HG03139 (cell line): ENCODE results near the gene FBP1.

Experiments
- ATAC-seq: cut with Tn5 transposase; IDR thresholded peaks from one replicate; pipeline ENCODE4 v1.9.1; 2021; ENCODE audit not compliant: unreplicated experiment

Gene FBP1

DNA sequence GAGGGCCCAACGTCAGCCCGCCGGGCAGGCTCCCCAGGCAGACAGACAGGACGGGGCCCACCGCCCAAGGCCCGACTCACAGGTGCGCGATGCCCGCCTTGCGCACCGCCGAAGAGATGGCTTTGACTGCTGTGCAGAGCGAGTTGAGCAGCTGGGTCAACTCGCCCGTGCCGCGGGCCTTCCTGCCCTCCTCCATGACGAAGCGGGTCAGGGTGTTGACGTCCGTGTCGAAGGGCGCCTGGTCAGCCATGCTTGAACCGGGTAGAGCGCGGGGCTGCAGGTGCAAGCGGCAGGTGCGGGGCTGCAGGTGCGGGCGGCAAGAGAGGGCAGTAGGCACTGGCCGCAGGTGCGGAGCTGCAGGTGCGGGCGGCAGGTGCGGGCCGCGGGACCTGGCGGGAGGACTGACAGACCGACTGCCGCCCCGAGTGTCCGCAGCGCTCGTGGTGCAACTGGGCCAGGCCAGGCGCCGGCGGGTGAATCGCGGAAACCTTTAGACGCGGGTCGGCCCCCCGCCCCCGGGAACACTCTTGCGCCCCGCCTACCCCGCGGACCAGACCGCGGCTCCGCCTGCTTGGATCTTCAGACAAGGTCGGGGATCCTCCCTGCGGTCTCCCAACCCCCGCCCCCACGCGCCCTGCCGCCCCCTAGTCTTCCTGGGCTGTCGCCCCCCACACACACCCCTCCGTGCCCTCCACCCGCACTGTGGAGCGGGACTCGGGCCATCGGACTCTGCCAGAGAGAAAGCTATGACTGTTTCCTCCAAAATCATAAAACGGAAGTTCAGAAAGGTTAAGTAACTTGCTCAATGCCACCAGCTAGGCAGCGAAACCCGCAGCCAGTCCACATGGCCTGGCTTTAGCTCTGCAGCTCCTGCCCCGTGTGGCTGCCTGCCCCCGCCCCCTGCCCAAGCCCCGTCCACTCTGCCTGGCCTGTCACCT lies at the start of gene FBP1:
FBP1 (minus strand) TSS at position 458 of the 938 bp plus-strand sequence; CDS start at position 250, 208 bp downstream.
- ATAC-seq: no peak

DNA sequence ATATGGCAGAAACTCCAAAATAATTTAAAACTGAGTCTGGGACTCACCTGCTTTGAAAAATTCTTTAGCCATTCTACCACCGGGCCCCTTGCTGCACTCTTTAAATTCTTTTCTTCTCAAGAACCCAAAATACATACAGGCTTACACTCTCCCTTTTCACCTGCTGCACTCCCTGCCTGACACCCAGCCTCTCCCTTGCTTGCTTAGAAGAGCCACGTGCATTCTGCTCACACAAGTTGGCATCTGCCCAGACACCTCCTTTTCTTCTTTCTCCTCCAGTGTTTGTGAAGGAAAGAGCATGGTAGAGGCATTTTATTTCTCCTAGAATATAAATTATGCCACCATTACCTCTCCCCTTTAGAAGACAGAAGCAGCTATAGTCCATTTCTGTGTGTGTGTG lies 48.1 kb upstream of the FBP1 start:
- no peak for ATAC-seq

DNA sequence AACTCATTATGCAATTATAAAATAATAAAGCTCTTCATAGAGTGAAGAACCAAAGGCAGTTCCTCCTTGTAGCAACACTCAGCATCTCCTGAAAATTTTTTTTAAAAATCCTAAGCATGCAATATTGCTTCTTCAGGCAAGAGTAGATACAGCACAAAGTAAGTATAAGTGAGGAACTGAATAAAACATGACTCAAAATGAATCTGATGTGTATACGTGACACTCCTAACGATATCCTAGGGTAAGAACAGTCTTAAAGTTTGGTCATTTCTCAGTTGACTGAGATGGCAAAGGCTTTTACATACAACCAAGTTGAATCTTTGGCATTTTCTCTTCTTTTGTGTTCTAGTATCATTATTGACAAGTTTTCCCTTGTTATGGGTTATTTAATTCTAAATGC lies 46.0 kb upstream of the FBP1 start:
- ATAC-seq: no peak

DNA sequence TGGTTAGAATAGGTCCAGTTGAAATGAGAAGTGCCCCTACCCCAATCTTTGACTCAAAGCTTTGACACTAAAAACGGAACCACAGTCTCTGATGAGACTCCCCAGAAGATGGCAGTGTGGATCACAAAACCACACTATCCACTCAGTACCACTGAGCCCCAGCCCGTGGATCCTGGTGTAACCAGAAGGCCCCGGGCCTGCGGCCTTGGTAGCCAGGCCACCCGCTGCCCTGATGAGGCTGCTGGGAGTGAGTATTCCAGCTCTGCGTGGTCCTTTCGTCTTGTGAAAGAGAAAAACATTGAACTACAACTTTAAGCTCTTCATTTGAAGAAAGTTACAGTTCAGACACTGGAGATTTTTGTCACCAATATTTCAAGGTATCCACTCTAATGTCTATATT lies 42.2 kb upstream of the FBP1 start:
- ATAC-seq: no peak

DNA sequence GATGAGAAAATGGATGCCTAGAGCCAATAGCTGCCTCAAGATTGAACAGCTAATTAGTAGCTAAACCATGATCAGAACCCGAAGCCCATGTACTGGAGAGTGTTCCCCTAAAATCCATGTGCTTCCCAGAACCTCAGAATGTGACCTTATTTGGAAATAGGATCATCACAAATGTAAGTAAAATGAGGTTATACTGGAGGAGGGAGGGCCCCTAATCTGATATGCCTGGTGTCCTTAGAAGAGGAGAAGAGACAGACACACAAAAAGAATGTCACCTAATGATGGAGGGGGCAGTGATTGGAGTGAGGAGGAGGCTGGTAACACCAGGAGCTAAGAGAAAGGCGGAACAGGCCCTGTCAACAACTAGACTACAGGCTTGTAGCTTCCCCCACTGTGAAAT lies 41.3 kb upstream of the FBP1 start:
- ATAC-seq: no peak

DNA sequence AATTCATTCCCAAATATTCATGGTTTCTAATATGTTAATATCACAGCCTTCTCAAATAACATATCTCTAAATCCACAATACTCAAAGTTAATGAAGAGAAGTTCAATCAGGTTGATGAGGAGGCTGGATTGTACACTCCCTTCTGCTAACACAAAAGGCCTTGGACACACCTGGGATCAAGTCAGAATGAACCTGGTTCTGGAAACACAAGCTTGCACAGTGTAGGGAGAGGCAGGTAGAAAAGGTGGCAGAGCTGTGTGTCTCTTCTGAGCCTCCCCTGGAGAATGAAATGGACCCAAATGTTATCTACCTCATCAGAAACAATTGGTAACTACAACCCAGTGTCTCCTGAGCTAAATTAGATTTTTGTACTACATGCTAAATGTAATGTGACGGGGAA lies 40.7 kb upstream of the FBP1 start:
- no peak for ATAC-seq

DNA sequence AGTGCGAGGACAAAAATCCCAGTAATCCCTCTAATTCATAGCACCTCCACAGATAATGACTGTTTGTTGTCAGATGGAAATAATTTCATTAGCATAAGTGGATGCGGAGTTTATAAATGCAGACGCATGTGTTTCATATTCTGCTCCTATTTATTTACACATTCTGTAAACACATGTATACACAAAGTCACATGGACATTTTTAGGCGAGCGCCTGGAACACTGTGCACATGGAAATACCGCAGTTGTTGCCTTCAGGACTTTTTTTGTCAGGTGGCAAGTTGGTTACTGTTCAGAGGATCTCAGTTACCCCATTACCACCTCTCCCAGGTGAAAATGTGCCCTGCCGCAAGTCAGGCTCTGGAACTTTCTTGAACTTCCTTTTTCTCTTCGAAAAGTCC lies 40.3 kb upstream of the FBP1 start:
- no peak for ATAC-seq

DNA sequence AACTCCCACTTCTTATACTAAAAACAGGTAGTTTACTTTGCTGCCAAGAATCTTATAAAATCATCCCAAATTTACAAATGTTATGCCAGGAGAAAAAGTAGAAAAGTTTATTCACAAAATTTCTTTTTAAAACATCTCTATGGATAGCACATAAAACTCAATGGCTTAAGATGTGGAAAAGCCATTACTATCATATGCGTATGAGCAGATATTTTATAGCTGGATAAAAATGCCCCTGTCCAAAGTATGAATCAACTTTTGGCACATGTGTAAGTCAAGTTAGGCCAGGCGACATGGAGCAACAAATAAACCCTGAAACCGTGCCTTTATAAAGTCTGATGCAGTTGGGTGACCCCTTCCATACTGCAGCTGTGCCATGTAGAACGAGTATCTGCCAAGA lies 38.6 kb upstream of the FBP1 start:
- ATAC-seq: no peak

DNA sequence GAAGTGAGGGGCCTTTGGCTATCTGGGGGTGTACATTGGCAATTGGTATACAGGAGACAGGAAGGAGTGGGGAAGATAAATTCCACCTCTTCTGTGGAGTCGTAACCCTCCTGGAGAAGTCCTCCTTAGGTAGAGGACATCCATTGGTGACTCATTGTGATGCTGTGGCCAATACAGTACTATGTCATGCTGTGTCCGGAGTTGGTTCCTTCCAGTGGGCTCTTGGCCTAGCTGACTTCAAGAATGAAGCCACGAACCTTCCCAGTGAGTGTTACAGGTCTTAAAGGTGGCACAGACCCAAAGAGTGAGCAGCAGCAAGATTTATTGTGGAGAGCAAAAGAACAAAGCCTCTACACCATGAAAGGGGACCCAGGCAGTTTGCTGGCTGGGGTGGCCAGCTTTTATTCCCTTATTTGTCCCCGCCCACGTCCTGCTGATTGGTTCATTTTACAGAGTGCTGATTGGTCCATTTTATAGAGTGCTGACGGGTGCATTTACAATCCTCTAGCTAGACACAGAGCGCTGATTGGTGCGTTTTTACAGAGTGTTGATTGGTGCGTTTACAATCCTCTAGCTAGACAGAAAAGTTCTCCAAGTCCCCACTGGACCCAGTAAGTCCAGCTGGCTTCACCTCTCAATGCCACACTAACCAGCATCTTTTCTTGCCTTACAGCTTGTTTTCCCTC lies 37.3 kb upstream of the FBP1 start:
- ATAC-seq: no peak

DNA sequence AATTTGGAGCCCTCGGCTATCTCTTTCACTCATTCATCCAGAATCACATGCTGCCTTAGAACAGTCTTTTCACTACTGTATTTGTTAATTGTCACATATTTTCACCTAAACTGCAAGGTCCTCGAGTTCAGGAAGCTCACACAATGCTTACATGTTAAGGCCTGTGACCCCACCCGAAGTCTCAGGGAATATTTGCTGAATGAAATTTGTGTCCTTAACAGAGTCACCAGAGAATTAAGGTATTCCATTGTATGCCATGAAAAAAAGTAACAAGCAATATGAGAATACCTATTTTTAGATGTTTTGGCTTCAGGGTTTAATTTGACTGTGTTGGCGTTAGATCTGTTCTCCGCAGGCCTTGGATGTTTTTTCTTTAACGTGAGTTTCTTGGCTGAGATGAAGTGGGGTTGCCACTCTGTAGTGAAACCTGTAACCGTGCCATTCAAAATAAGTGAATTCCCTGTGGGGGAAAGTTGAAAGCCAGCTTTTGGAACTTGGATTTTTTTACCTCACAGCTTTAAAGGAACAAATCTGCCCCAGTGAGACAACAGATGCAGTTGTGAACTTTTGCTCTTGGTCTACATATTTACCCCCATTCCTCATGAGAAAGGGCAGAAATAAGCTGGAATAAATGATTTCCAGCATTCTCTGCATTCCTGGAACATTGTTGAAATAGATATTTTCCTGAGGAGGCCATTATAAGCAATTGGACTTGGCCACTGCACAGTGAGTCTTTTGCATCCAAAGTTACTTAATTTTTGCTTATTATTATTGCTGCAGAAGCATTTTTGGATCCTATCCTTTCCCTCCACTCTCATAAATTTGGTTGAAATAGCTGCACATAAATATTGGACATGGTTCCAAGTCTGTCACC lies 35.9 kb upstream of the FBP1 start:
- ATAC-seq: no peak

DNA sequence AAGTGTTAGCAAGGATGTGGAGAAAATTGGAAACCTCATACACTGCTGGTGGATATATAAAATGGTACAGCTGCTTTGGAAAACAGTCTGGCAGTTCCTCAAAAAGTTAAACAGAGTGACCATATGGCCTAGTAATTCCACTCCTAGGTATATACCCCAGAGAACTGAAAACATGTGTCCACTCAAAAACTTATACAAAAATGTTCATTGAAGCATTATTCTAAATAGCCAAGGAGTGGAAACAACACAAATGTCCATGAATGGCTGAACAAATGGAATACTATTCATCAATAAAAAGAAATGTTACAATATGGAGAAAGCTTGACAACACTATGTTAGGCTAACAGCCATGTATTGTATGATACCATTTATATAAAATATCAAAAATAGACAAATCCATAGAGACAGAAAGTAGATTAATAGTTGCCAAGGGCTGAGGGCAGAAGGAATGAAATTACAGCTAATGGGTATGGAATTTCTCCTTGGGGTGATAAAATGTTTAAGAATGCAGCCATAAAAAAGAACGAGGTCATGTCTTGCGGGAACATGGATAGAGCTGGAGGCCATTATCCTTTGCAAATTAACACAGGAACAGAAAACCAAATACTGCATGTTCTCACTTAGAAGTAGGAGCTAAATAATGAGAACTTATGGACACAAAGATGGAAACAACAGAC lies 33.6 kb upstream of the FBP1 start:
- no peak for ATAC-seq

DNA sequence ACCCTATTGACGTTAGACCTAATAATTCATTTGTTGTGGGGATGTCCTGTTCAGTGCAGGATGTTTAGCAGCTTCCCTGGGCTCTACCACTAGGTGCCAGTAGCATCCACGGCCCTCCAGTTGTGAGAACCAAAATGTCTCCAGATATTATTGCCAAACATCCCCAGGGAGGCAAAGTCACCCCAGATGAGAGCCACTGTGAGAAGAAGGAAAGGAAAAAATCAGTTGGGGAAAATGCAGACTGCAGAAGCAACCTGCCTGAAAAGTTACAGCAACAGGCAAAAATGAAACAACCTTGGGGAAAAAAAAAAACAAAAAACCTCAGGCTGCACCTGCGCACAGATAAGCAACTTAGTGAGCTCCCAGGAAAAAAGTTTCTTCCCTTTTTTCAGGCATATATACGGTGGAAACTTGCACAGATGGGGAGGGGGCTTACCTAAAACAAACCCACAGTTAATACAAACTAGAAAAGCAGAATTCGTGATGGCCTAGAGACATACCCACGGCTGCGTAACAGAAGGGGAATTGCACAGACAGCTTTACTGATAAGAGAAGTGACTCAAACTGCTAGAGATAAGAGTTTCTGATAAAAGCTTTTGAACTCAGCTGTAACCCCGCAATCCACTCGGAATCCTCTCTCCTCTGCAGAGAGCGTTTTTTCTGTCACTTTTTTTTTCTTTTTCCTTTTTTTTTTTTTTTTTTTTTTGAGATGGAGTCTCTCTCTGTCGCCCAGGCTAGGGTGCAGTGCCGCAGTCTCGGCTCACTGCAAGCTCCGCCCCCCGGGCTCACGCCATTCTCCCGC lies 29.8 kb upstream of the FBP1 start:
- peak; percentile 63 for ATAC-seq

DNA sequence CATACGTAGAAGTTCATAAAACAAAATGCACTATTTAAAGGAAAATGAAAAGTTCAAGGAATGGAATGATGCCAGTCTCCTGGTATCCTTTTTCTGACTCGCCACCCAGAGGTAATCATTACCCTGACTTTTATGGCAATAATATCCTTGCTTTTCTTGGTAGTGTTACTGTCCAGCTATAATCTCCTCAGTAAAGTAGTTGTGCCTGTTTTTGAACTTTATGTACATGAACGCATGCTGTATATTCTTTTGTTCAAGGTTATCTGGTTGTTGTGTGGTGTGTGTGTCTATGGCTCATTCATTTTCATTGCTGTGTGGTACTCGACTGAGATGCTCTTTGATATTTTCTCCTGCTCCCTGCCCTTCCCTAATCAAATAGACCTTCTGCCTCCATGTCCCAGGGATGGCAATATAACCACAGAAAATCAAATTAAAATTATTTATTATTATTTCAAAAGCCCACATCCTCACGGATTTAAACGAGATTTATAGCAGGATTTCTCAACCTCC lies 29.2 kb upstream of the FBP1 start:
- ATAC-seq: no peak

DNA sequence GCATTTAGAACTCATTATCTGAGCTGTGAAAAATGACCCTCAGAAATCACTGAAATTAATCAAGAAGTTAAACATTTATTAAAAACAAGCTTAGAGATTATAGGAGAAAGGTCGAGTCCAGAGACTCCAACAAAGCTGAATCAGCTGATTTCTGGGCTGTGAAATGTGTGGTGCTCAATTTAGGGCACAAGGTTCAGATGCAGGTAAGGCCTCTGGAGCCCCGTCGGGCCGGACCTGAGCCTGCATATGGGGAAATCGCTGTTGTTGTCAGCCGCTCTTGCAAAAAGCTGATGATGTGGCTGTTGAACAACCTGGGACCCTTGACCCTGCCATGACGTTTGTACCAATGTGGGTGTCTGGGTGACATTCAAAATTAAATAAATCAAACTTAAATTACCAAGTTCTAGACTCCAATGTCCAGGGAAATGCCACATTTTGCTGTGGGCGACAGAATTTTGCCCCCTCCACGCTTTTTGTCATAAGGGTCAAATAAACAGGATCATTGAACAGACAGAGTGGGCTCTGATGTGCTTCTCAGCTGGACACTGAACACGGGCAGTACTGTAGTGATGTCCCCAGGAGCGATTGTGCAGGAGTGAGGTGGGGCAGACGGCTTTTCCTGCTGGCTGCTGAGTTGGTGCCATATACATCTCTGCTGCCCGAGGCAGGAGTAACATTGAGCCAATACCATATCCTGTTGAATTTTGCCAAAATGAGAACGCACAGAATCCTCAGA lies 27.2 kb upstream of the FBP1 start:
- no peak for ATAC-seq

DNA sequence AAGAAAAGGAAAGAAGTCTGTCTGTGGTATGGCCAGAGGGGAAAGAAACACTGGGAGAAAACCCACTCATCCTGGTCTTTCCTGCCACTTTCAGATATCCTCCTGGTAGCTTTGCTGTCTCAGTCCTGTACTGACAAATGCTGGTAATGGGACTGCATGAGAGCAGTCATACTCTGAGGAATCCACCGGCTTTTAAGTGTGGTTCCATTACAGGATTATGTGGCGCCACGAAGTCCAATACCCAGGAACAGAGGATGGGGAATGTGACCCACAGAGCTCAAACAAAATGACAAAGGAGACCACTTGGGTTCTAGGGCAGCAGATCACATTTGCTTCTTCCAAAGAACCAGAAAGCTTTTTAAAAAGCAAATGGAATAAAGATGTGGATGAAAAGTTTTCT lies 26.3 kb upstream of the FBP1 start:
- ATAC-seq: no peak

DNA sequence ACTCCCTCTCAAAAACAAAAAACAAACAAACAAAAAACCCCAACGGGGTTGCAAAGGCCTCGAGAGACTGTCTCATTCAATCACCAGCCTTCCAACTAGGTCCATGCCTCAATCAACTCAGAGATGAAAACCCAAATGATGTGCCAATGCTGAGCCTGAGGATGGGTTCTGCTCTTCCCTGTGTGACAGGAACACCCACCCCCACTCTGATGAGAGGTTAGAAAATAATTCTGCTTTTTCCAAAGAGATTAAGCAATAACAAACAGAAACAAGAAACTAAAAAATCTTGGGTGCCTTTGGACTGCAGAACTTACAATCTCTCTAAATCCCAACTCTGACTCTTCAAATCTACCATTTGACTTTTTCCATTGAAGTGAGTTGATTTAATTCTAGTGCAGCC lies 25.5 kb upstream of the FBP1 start:
- no peak for ATAC-seq

DNA sequence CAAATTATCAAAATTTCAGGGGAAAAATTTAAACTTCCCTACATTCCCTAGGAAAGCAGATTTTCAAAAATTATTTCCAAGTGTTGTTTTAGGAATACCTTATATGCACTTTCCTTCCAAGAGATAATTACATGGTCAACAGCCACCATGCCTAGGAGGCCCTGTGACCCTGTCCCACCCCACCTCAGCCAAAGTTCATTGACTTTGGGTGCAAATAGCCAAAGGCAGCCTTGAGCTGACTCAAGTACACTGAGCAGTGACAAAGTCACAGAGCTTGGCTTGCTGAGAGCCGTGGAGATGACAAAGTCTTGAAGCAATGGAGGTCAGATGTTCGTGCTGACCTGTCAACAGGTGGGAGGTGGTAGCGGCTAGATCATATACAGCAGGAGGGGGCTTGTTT lies 24.3 kb upstream of the FBP1 start:
- ATAC-seq: no peak

DNA sequence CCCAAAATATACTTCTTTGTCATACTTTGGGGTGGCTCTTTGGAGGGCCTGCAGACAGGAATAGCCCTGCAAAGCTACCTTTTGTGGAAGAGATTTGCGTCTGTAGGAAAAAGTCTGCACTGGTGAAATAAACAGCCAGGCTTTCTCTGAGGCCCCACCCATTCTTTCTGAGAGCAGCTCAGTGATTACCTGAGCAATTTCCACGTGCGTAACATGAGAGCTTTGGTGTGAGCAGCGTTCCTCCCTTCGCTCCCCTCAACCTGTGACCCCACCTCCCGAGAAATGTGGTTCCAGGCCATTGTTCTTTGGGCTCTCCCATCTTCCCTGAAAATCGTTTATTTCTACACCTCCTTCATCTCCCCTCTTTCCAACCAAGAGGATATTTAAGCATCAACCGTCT lies 23.8 kb upstream of the FBP1 start:
- ATAC-seq: no peak

DNA sequence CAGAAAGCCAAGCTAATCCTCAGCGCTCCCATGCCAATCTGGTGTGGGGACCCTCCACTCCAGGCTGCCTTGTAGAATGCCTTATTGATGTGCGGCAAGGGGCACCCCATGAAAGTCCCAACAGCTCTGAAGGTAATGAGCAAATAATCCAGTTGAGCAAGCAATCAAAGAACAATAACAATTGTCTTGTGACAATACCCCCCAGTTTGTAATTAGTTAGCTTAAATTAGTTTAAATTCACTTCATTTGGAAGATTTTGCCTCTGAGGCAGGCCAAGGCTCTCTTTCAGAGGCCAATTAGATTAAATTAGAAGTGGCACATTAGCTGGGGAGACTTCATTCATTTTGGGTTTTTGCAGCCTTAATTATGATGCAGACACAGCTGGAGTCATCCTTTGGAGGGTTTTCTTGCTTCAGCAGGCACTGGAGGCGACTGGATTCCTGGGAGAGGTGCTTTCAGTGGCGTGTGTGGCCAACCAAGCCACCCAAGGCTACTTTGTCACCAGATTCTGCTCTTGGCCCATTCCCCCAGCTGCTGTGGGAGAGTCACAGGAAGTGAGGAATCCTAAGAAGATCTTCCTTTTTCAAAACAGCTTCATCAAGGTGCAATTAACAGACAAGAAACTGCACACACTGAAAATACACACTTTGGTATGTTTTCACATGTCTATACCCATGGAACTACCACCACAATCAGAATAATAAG lies 17.9 kb upstream of the FBP1 start:
- no peak for ATAC-seq
